Activated naive CD4-positive, alpha-beta T cell (primary cell): ENCODE results near the gene SGCA.

ENCODE experiments used
- DNase-seq, 4 experiments: peaks; one replicate each; lab custom pipeline; 2025; lab: John Stamatoyannopoulos, UW

SGCA gene

DNA sequence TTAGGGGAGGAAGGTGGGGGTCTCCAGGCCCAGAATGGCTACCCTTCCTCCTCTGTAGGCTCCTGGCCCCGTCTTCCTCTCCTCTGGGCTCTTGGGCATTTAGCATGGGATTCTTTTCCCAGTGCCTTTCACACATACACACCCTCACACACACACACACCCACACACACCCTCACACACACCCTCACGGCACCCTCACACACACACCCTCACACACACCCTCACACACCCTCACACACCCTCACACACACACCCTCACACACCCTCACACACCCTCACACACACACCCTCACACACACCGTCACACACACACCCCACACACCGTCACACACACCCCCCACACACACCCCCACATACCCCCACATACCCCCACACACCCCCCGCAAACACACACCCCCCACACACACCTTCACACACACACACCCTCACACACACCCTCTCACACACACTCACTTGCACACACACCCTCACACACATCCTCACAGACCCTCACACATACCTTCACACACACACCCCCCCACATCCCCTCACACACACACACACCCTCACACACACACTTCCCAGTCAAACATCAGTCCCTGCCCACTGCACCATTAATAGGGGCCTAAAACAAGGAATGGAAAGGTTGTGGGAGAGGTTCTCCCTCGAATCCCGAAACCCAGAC, 845 bp downstream of the SGCA start:
- DNase-seq = no peak

DNA sequence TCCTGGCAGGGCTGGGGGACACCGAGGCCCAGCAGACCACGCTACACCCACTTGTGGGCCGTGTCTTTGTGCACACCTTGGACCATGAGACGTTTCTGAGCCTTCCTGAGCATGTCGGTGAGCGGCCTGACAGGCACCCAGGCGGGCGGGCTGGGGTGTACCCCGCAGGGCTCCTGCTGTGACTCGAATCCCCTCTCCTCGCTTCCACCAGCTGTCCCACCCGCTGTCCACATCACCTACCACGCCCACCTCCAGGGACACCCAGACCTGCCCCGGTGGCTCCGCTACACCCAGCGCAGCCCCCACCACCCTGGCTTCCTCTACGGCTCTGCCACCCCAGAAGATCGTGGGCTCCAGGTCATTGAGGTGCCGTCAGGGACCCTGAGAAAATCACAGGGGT, 1.6 kb downstream of the SGCA start:
- no peak for DNase-seq

DNA sequence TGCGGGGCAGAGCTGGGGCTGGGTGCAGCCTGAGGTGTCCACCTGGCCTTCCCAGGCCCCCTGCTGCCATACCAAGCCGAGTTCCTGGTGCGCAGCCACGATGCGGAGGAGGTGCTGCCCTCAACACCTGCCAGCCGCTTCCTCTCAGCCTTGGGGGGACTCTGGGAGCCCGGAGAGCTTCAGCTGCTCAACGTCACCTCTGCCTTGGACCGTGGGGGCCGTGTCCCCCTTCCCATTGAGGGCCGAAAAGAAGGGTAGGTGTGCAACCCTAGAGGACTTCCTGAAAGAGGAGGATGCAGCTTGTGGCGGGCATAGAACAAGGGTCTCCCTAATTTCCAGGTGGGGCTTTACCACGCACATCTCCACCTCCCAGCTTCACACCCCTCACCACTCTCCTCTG, 2.5 kb downstream of the SGCA start:
- DNase-seq = no peak

DNA sequence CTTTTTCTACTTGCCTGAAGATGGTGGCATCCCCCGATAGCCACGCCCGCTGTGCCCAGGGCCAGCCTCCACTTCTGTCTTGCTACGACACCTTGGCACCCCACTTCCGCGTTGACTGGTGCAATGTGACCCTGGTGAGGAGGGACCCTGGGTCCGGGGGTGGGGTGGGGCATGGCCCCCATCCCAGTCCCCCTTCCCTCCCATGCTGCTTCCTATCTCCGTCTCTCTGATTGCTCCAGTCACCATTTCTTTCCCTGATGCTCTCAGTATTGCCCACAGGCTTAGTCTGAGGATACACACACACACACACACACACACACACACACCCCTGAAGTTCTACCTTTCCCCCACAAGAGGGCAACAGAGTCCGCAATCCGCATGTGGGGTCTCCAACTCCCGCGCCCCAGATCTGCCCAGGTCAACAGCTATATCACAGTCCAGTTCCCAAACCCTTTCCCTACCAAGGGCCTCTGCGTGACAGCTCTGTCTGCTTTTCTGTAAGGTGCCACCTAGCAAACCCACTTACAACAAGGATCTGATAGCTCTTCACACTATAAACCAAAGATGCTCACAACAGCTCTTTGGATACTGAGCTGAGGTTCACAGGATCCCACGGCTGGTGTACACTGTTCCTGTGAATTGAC, 3.4 kb downstream of the SGCA start:
- peak in 1 of 4 experiments; percentile 54 for DNase-seq

DNA sequence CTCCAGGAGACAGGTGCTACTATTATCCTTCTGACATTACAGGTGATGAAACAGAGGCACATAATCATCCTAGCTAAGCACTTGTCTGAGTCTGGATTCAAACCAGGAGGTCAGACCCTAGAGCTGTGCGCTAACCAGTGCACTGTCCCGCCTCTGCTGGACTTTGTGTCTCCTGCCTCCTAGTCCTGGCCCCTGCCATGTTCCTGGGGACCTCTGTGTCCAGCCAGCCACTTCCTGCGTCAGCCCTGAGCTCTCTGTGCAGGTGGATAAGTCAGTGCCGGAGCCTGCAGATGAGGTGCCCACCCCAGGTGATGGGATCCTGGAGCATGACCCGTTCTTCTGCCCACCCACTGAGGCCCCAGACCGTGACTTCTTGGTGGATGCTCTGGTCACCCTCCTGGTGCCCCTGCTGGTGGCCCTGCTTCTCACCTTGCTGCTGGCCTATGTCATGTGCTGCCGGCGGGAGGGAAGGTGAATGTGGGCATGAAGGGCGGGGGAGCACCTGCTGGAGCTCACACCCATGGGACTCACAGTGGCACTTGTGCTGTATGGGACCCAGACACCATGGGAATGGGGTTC, 4.2 kb downstream of the SGCA start:
- DNase-seq = no peak

DNA sequence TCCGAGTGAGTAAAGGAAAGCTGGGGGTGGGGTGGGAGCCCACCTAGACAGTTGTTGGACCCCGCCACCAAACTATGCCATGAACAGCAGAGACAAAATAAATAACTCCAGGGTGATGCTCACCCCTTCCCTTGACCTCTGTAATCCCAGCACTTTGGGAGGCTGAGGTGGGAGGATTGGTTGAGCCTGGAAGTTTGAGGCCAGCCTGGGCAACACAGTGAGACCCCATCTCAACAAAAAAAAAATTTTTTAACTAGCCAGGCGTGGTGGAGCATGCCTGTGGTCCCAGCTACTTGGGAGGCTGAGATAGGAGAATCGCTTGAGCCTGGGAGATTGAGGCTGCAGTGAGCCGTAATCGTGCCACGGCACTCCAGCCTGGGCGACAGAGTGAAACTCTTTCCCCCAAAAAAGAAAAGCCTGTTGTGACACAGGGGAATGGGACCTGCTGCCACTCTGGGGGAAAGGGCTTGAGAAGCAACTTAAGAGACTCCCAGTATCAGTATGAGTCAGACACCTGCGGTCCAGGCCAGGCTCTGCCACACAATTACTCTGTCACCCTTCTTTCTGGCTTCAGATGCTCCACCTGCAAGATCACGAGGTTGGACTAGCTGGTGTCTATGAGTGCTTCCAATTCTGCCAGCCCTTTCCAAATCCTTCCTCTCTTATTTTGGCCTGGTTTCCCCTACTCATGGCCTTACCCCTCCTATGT, 5.0 kb downstream of the SGCA start:
- no peak for DNase-seq

DNA sequence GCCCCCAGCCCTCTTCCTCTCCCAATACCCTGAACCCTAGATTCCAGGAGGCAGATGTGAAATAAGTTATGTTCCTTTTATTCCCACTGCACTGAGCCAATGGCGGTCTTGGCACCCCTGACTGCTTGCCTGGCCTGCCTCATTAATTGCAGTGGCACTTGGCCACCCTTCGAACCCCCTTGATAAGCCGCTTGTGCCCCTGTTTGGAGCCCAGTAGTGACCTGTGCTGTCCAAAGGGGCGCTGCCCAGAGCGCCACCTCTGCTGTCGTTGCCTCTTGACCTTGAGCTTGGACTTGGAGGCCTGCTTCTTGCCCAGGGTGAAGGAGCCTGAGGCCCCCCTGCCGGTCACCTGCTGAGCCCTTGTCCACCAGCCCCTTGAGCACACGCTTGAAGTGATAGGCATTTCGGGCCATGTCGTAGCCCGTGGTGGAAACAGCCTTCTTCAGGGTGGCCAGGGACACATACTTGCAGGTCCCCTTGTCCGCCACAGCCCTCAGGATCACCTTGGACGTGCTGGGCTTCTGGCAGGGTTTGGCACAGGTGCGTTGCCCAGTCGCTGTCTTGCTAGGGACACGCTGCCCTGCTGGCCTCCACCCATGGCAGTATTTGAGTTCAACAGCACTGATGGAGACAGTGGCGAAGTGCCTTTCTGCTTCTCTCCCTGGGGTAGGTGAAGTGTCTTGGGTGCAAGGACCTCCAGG, 5.7 kb downstream of the SGCA start:
- DNase-seq = no peak

DNA sequence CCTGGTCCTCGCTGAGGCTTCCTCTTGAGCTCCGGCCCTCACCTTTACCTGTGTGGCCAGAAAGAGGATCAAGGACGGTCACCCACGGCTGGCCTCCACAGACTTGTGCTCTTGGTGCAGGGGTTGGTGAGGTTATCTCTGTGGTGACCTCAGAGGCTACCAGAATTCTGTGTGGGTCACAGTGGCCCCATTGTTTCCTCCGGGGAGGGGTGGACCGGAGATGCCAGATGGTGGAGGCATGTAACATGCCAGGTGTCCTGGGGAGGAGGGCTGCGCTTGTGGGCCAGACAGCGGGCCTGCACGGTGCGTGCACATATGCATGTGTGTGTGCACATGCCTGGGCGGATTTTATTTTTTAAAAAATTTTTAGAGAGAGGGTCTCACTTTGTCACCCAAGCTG, 6.3 kb downstream of the SGCA start:
- DNase-seq = no peak

DNA sequence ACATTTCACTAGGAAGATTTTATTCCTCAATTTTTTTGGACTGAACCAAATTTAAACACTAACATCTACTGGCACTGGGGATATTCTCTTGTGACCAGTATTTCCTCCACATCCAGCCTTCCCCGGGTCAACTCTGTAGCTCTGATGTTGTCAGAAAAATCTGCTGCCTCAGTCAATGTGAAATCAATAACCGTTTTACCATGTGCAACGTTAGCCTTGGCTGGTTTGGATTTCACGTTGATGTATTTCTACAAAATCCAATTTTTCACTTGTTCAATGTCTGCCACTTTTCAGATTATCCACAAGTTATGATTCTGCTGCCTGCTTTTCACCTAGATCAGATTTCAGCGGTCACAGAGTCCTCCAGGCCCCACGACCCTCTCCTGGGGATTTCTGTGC, 7.1 kb downstream of the SGCA start:
- no peak for DNase-seq

DNA sequence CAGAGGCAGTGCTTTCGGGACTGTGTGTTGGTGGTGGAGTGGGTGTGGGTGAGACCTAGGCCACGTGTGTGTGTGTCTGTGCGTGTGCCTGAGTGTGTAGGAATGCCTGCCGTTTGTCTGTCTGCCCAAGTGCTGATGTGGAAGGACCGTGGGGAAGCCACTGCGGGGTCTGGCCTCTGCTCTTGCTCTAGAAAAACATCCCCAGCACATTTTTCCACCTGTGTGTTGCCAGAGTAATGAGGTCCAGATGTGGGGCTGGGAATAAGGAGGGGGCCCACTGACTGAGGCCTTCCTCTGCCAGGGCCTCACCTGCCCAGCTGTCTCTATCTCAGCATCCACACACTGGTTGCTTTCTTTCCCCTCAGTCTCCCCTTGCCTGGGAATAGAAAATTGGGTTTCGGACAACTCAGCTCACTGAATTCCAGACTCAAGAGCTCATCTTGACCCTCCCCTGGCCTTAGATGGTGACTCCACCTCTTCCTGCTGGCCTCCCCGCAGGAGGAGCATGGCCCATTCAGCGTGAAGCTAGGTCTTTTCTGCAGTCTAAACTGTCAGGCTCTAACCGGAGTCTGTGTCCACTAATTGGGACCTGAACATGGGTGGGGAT, 7.6 kb downstream of the SGCA start:
- DNase-seq = no peak

DNA sequence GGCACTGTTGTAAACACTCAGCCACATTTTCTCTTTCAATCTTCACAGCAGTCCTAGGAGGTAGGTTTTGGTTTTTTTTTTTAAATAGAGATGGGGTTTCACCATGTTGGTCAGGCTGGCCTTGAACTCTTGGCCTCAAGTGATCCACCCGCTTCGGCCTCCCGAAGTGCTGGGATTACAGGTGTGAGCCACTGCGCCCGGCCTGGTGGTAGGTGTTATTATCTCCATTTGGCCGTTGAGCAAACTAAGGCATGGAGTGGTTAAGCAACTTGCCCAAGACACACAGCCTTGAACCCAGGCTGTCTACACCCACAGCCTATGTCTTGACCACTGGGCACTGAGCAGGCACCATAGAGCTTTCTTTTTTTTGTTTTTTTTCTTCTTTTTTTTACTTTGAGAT, 8.6 kb downstream of the SGCA start:
- DNase-seq = no peak

DNA sequence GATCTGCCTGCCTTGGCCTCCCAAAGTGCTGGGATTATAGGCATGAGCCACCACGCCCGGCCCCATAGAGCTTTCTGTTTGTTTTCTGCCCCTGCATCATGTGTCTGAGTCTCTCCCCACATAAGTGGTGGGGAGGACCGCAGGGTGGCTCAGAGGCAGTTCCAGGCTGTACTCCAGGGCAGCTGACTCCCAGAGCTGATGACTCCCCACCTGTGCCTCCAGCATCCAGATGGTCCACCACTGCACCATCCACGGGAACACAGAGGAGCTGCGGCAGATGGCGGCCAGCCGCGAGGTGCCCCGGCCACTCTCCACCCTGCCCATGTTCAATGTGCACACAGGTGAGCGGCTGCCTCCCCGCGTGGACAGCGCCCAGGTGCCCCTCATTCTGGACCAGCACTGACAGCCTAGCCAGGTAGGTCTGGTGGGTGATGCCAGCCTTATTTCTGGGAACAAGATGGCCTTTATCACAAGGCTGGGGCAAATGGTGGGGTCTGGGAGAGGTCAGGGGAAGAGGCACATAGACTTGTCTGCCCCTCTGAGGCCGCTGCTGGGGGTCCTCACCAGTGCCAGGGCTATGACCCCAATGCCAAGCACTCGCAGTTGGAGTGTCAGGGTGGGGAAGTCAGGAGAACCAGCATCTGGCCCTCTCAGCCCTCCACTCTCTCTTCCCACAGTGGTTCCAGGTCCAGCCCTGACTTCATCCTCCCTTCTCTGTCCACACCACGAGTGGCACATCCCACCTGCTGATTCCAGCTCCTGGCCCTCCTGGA, 9.4 kb downstream of the SGCA start:
- DNase-seq = no peak

DNA sequence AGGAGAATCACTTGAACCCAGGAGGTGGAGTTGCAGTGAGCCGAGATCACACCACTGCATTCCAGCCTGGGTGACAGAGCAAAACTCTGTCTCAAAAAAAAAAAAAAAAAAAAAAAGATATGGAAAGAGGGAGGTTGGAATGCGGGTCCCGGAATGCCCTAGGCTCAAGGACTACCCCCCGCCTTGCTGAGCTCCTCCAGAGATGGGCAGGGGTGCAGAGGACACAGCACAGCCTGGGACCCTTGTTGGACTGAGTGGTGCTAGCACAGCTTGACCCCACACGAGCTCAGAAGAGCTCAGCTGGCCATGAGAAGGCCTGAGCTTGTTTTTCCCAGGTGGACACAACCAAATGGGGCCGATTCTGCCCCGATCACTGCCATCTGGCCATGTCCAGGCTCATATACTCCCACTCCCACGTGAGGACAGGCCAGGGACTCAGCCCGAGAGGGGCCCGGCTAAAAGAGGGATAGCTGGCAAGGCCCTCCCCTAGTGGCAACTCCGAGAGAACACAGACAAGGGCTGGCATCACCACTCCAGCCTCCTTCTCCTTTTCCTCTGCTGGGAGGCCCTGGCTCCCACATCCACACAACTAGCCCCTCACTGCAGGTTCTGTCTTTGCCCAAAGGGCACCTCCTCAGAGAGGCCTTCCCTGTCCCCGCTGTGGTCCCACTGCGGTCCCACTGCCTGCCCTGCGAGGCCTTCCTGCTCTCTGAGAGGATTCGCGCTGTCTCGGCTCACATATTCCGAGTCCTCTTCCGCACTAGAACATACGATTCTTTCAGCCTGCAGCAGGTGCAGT, 11.0 kb downstream of the SGCA start:
- DNase-seq = no peak

DNA sequence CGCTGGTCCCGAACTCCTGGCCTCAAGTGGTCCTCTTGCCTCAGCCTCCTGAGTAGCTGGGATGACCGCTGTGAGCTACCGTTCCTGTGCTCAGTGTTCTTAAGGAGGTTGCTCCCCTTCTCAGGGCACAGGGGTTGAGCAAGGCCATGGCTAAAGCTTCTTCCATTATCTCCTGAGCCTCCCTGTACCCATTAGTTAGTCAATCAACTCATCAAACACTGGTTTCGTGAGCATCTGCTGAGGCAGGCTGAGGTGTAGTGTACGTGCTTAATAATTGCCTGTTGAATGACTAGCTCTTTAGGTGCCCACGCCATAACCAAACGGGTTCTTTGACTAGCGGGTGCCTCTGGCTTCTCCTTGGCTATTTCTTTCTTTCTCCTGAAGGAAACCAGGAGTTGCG, 11.7 kb downstream of the SGCA start:
- no peak for DNase-seq

DNA sequence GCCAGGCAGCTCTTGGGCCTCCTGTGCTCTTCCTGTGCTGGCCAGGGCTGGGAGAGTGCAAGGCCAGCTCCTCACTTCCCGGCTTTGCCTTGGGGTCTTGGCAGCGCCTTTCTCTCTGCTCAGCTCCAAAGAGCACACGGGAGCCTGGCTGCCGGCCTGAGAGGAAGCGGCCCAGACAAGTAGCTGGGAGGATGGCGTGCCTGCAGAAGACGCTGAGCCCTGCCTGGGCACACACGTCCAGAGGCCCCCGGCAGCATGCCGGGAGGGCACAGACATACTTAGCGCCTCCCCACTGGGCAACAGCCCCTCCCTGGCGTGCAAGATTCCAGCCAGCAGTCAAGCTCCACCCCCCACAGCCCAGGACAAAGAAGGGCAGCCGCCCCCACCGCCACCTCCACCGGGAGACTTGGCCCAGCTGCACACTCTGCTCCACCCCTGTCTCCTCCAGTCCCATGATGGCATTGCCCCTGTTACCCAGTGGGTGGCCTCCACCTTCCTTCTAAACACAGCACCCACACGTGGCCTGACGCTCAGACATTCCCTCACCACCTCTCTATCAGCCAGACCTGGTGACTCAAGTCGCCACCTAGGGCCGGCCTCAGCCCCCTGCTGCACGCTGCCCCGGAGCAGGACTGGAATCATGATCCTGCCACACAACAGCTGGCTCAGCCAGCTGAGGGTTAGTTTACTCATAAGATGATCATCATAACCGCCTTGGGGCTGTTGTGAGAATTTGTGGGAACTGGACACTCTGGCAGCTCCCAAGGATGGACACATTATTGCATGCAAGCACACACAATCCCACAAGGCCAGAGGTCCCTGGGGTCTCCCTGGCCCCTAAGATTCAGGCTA, 12.4 kb downstream of the SGCA start:
- peak in 1 of 4 experiments; percentile 40 for DNase-seq

DNA sequence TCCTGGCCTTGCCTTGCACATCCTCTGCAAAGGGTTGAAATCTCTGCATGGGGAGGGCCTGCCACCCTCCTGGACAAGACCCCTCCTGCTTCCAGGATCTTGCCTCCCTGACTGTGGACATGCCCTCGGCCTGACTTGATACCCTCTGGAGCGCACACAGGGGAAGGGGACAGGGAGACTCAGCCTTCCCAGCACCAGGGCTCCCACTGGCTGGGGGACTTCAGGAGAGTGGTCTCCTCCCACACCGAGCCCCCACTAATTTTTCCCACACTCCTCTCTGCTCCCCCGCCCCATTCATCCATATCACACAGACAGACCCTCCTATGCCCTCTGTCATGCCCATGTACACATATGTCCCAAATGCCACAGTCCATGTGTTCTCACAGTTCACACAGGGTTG, 14.3 kb downstream of the SGCA start:
- no peak for DNase-seq

DNA sequence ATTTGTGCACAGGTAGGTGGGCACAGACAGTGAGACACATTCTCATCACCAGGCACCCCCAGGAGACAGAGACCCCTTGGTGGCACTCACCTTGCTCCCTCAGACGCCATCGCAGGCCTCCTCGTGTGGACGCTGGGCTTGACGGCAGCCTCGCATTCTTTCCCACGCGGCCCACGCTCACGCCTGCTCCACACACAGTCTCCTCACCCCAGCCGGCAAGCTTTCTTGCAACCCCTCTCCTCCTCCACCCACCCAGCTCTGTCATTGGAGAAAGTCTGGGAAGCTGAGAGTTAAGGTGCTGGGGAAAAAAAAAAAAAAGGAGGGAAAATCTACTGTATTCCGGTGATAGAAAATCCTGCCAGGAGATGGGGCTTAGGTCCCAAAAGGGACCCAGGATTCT, 14.8 kb downstream of the SGCA start:
- no peak for DNase-seq

DNA sequence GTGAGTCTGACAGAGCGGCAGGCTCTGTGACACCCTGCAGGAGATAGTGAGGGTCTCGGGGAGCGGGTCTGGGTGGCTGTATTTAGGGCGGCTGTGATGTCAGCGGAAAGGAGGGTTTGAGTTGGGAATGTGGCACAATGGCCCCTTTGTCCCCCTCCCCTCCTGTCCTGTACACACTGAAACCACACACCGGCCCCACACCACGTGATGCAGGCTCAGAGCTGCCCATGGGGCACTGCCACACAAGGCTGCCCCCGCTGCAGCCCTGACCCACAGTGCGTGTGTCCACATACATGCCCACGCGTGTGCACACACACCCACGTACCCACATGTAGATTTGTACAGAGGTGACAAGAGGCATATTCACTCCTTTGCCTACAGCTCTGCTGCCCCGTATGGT, 15.3 kb downstream of the SGCA start:
- DNase-seq = no peak
